HEK293 (cell line): ENCODE measurements around the gene SNAP91.

Source experiments
- CTCF ChIA-PET: fragments of 350-600 bp; formaldehyde crosslinking; extraction: SDS; loops from one replicate; lab custom pipeline; 2021; ENCODE audit warnings: antibody characterized with exemption; lab: Yijun Ruan, JAX
- POLR2A ChIA-PET: fragments of 300-600 bp; formaldehyde crosslinking; extraction: SDS; loops from one replicate; lab custom pipeline; 2020; ENCODE audit warnings: antibody characterized with exemption, inconsistent platforms; lab: Yijun Ruan, JAX
- H3K27ac ChIP-seq: fragments of 200-500 bp; sonication (Bioruptor generic); 2 replicates; pipeline ENCODE4 v1.5.1; 2014; ENCODE audit warnings: low read depth, low read length, control low read depth, inconsistent platforms; ENCODE audit errors: extremely low read depth
- H3K36me3 ChIP-seq, 2 experiments: fragments of 200-500 bp in 1 of 2; sonication (Bioruptor generic) in 1 of 2; 1 replicate in 1 of 2; 2 replicates in 1 of 2; pipeline ENCODE4 v1.5.1; 2014 to 2017; ENCODE audit warnings: inconsistent platforms in 2 of 2, low read length in 2 of 2; ENCODE audit not compliant: control insufficient read depth in 2 of 2, insufficient read depth in 1 of 2
- H3K4me1 ChIP-seq: fragments of 200-500 bp; sonication (Bioruptor generic); 2 replicates; pipeline ENCODE4 v1.5.1; 2014; ENCODE audit warnings: mild to moderate bottlenecking, low read length, inconsistent platforms; ENCODE audit not compliant: control insufficient read depth, insufficient read depth
- H3K4me3 ChIP-seq: 2 replicates; pipeline ENCODE4 v1.5.1; 2011; ENCODE audit warnings: low read depth, mild to moderate bottlenecking, control low read depth, low read length, moderate library complexity
- H3K9me3 ChIP-seq: fragments of 200-500 bp; sonication (Bioruptor generic); 2 replicates; pipeline ENCODE4 v1.5.1; 2014; ENCODE audit warnings: low read depth, low read length, inconsistent platforms; ENCODE audit not compliant: control insufficient read depth, insufficient read depth
- BCL11B ChIP-seq: fragments of 450-650 bp; formaldehyde crosslinking; IDR thresholded peaks from 2 replicates; pipeline ENCODE4 v1.5.1; 2016; ENCODE audit warnings: low read depth, missing biosample characterization, missing genetic modification characterization
- FEZF1 ChIP-seq: fragments of 450-650 bp; formaldehyde crosslinking; IDR thresholded peaks from 2 replicates; pipeline ENCODE4 v1.5.1; 2016; ENCODE audit warnings: missing biosample characterization, missing genetic modification characterization
- MZF1 ChIP-seq: fragments of 450-650 bp; formaldehyde crosslinking; IDR thresholded peaks from 2 replicates; pipeline ENCODE4 v1.5.1; 2017; ENCODE audit warnings: missing biosample characterization, missing genetic modification characterization, borderline replicate concordance
- SCRT1 ChIP-seq: fragments of 450-650 bp; formaldehyde crosslinking; IDR thresholded peaks from 2 replicates; pipeline ENCODE4 v1.5.1; 2016; ENCODE audit warnings: missing biosample characterization, missing genetic modification characterization, borderline replicate concordance
- YY1 ChIP-seq: fragments of 450-650 bp; formaldehyde crosslinking; IDR thresholded peaks from 2 replicates; pipeline ENCODE4 v1.5.1; 2018; ENCODE audit warnings: missing biosample characterization, missing genetic modification characterization
- YY2 ChIP-seq: fragments of 450-650 bp; formaldehyde crosslinking; IDR thresholded peaks from 2 replicates; pipeline ENCODE4 v1.5.1; 2016; ENCODE audit warnings: missing biosample characterization, missing genetic modification characterization
- ZBTB17 ChIP-seq: fragments of 450-650 bp; formaldehyde crosslinking; IDR thresholded peaks from 2 replicates; pipeline ENCODE4 v1.5.1; 2016; ENCODE audit warnings: missing biosample characterization, missing genetic modification characterization
- ZBTB48 ChIP-seq: fragments of 450-650 bp; formaldehyde crosslinking; IDR thresholded peaks from 2 replicates; pipeline ENCODE4 v1.5.1; 2016; ENCODE audit warnings: missing biosample characterization, missing genetic modification characterization
- ZBTB6 ChIP-seq: fragments of 450-650 bp; formaldehyde crosslinking; IDR thresholded peaks from 2 replicates; pipeline ENCODE4 v1.5.1; 2017; ENCODE audit warnings: missing biosample characterization, missing genetic modification characterization
- ZNF138 ChIP-seq: fragments of 450-650 bp; formaldehyde crosslinking; IDR thresholded peaks from 2 replicates; pipeline ENCODE4 v1.5.1; 2016; ENCODE audit warnings: missing biosample characterization, missing genetic modification characterization, borderline replicate concordance
- ZNF146 ChIP-seq: fragments of 450-650 bp; formaldehyde crosslinking; IDR thresholded peaks from 2 replicates; pipeline ENCODE4 v1.5.1; 2016; ENCODE audit warnings: missing biosample characterization, missing genetic modification characterization
- ZNF155 ChIP-seq: fragments of 450-650 bp; formaldehyde crosslinking; IDR thresholded peaks from 2 replicates; pipeline ENCODE4 v1.5.1; 2016; ENCODE audit warnings: missing biosample characterization, missing genetic modification characterization
- ZNF174 ChIP-seq: fragments of 450-650 bp; formaldehyde crosslinking; IDR thresholded peaks from 2 replicates; pipeline ENCODE4 v1.5.0; 2017; ENCODE audit warnings: missing biosample characterization, mild to moderate bottlenecking, missing genetic modification characterization
- ZNF366 ChIP-seq: fragments of 450-650 bp; formaldehyde crosslinking; conservative IDR thresholded peaks from 2 replicates; pipeline ENCODE4 v1.5.1; 2016; ENCODE audit warnings: missing biosample characterization, missing genetic modification characterization
- ZNF510 ChIP-seq: fragments of 450-650 bp; formaldehyde crosslinking; IDR thresholded peaks from 2 replicates; pipeline ENCODE4 v1.5.1; 2018; ENCODE audit warnings: mild to moderate bottlenecking, missing genetic modification characterization, missing biosample characterization; ENCODE audit not compliant: insufficient replicate concordance
- ZNF600 ChIP-seq: fragments of 450-650 bp; formaldehyde crosslinking; IDR thresholded peaks from 2 replicates; pipeline ENCODE4 v1.5.1; 2016; ENCODE audit warnings: missing biosample characterization, missing genetic modification characterization
- ZNF623 ChIP-seq: fragments of 450-650 bp; formaldehyde crosslinking; IDR thresholded peaks from 2 replicates; pipeline ENCODE4 v1.5.1; 2016; ENCODE audit warnings: missing biosample characterization, missing genetic modification characterization
- ZNF626 ChIP-seq: fragments of 450-650 bp; sonication (Bioruptor Pico); formaldehyde crosslinking; IDR thresholded peaks from 2 replicates; pipeline ENCODE4 v1.5.1; 2018; ENCODE audit warnings: missing biosample characterization, missing genetic modification characterization, inconsistent platforms
- ZNF707 ChIP-seq: fragments of 450-650 bp; formaldehyde crosslinking; IDR thresholded peaks from 2 replicates; pipeline ENCODE4 v1.5.1; 2016; ENCODE audit warnings: missing biosample characterization, missing genetic modification characterization
- ZSCAN30 ChIP-seq: fragments of 450-650 bp; IDR thresholded peaks from 2 replicates; pipeline ENCODE4 v1.5.1; 2018; ENCODE audit warnings: missing biosample characterization, mild to moderate bottlenecking, missing genetic modification characterization, moderate library complexity
- ZXDB ChIP-seq: fragments of 450-650 bp; formaldehyde crosslinking; IDR thresholded peaks from 2 replicates; pipeline ENCODE4 v1.5.1; 2016; ENCODE audit warnings: missing biosample characterization, missing genetic modification characterization
- TF ChIP-seq, protein P1 (sequence below): fragments of 450-650 bp; formaldehyde crosslinking; IDR thresholded peaks from 2 replicates; pipeline ENCODE4 v1.5.1; 2016; ENCODE audit warnings: missing biosample characterization, missing genetic modification characterization, low read depth
- TF ChIP-seq, protein P2 (sequence below): fragments of 450-650 bp; formaldehyde crosslinking; IDR thresholded peaks from 2 replicates; pipeline ENCODE4 v1.5.1; 2016; ENCODE audit warnings: missing biosample characterization, missing genetic modification characterization

SNAP91 gene

DNA sequence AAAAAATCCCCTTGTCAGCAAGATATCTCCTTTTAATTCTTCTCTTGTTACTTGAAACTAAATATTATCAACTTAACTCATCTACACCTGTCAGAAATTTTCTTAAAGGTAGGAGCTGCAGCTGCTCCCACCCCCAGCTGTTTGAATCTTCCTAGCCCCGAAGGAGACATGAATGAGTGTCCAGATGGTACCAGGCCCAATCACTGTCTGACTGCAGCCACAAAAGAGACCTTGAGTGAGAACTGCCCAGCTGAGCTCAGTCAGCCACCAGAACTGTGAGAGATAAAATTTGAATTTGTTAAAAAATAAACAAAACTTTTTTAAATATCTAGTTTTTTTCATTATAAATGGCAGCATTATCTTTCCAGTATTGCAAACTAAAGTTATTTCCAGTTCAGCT lies 111.8 kb downstream of the SNAP91 start:
- Histone ChIP-seq H3K36me3 (peaks cover 0 to 3% of the 10 kb centered on the region in 2 experiments; a peak in 1 of 3 replicates), H3K27ac (no peak overlapping the region), H3K4me1 (no peaks in the 10 kb centered on the region), H3K4me3 (no peak overlapping the region), H3K9me3 (no peaks in the 10 kb centered on the region)
- TF ChIP-seq ZNF600 (tag by site-specific recombination), result no peak
- no peak for TF ChIP-seq ZXDB
- no peak for TF ChIP-seq ZBTB17
- no peak for TF ChIP-seq ZBTB6 (tag by site-specific recombination)
- TF ChIP-seq YY1, result no peak
- no peak for TF ChIP-seq ZNF707 (tag by site-specific recombination)
- TF ChIP-seq ZBTB48 (tag by site-specific recombination), result no peak
- no peak for TF ChIP-seq ZNF510 (tag by site-specific recombination)
- TF ChIP-seq ZSCAN30 (tag by site-specific recombination), result no peak
- no peak for TF ChIP-seq ZNF138 (tag by site-specific recombination)
- TF ChIP-seq ZNF623, result no peak
- TF ChIP-seq, protein P1, sequence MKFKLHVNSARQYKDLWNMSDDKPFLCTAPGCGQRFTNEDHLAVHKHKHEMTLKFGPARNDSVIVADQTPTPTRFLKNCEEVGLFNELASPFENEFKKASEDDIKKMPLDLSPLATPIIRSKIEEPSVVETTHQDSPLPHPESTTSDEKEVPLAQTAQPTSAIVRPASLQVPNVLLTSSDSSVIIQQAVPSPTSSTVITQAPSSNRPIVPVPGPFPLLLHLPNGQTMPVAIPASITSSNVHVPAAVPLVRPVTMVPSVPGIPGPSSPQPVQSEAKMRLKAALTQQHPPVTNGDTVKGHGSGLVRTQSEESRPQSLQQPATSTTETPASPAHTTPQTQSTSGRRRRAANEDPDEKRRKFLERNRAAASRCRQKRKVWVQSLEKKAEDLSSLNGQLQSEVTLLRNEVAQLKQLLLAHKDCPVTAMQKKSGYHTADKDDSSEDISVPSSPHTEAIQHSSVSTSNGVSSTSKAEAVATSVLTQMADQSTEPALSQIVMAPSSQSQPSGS (tag by site-specific recombination), result no peak
- TF ChIP-seq FEZF1 (tag by site-specific recombination), result no peak
- ChIA-PET POLR2A (interaction anchor here (1.3 kb wide), 1 partner anchor 12 kb away, joined by 3 read pairs; no protein-coding TSS in a partner anchor), CTCF (interaction anchor here (0.6 to 3.4 kb wide), 4 partner anchors 9 to 61 kb away, joined by 3 to 23 read pairs (median 4); no protein-coding TSS in a partner anchor)

- no peak overlapping the region for H3K4me3 ChIP-seq
- H3K36me3 ChIP-seq, result peaks cover 0 to 3% of the 10 kb centered on the region in 2 experiments; a peak in 1 of 3 replicates
- H3K9me3 ChIP-seq, result no peaks in the 10 kb centered on the region
- TF ChIP-seq ZNF626 (tag by site-specific recombination) (no peak), ZNF146 (tag by site-specific recombination) (no peak), SCRT1 (no peak), BCL11B (tag by site-specific recombination) (no peak), MZF1 (tag by site-specific recombination) (no peak), ZNF366 (tag by site-specific recombination) (no peak), ZNF174 (tag by site-specific recombination) (no peak), ZNF155 (tag by site-specific recombination) (no peak), YY2 (tag by site-specific recombination) (no peak)
- TF ChIP-seq, protein P2, sequence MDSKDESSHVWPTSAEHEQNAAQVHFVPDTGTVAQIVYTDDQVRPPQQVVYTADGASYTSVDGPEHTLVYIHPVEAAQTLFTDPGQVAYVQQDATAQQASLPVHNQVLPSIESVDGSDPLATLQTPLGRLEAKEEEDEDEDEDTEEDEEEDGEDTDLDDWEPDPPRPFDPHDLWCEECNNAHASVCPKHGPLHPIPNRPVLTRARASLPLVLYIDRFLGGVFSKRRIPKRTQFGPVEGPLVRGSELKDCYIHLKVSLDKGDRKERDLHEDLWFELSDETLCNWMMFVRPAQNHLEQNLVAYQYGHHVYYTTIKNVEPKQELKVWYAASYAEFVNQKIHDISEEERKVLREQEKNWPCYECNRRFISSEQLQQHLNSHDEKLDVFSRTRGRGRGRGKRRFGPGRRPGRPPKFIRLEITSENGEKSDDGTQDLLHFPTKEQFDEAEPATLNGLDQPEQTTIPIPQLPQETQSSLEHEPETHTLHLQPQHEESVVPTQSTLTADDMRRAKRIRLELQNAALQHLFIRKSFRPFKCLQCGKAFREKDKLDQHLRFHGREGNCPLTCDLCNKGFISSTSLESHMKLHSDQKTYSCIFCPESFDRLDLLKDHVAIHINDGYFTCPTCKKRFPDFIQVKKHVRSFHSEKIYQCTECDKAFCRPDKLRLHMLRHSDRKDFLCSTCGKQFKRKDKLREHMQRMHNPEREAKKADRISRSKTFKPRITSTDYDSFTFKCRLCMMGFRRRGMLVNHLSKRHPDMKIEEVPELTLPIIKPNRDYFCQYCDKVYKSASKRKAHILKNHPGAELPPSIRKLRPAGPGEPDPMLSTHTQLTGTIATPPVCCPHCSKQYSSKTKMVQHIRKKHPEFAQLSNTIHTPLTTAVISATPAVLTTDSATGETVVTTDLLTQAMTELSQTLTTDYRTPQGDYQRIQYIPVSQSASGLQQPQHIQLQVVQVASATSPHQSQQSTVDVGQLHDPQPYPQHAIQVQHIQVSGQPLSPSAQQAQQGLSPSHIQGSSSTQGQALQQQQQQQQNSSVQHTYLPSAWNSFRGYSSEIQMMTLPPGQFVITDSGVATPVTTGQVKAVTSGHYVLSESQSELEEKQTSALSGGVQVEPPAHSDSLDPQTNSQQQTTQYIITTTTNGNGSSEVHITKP (tag by site-specific recombination), result no peak
- TF ChIP-seq, protein P1 (tag by site-specific recombination), result no peak
- H3K27ac ChIP-seq, result no peak overlapping the region
- POLR2A ChIA-PET, result no interaction called here
- no peaks in the 10 kb centered on the region for H3K4me1 ChIP-seq
- CTCF ChIA-PET, result no interaction called here
Observed at GRCh38 chr6:83594941-83595340, 114.0 kb downstream of the SNAP91 start.
